HG03469 (cell line): Measurements from ENCODE around the gene MAGEA8.
"Not testable (repeated sequence)": the region's sequence is repeated elsewhere in the genome, so short reads cannot be mapped to it uniquely, and the experiment has no call there.

ENCODE experiments used
- ATAC-seq: cut with Tn5 transposase; IDR thresholded peaks from one replicate; pipeline ENCODE4 v1.9.1; 2021; ENCODE audit warnings: mild to moderate bottlenecking, moderate library complexity, moderate number of reproducible peaks; ENCODE audit not compliant: unreplicated experiment

Gene MAGEA8

DNA sequence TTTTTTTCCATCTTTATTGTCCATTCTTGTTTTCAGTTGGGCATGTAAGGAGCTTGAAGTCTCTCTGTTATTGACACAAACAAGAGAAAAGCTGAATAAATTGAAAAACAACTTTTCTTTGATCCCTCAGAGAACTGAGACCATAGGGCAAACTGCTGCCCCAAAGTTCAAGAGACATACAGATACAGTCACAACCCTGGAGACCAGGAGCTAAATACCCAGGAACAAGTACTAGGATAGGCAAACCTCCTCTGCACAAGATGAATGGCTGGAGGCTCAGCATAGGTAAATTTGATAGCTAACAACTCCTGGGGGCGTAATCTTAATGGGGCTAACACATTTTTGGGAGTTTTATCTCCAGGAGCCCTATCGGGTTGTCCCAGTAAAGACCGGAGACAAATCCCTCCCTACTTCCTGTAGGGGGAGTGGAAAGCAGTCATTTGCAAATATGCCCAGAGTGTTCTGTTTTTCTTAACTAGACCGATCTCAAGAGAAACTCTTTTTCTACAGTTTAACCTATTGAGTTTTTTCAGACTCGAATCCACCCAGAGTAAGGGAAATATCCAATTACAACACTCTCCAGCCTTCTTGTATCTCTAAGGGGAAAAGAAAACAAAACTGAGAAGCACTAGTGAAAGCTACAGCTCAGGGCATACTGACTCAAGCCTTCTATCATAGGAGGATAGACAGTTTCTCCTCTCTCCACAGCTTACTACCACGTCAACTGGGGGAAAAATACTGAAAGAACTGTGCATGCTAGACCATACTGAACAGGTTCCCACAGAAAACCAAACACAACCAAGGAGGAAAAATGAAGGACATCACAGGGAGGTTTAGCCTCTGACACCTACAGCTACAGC, 23.1 kb downstream of the MAGEA8 start:
- peak; percentile 48 for ATAC-seq

DNA sequence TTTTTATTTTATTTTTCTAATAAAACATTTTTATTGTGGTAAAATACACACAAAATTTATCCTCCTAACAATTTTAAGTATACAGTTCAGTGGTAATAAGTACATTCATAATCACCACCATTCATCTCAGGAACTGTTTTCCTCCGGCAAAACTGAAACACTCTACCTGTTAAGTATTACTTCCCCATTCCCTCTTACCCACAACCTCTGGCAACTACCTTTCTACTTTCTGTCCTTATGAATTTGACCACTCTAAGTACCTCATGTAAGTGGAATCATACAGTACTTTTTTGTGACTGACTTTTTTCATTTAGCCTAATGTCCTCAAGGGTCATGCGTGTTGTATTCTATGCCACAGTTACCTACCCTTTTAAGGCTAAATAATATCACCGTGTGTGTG, 27.3 kb downstream of the MAGEA8 start:
- ATAC-seq = peak; percentile 82

DNA sequence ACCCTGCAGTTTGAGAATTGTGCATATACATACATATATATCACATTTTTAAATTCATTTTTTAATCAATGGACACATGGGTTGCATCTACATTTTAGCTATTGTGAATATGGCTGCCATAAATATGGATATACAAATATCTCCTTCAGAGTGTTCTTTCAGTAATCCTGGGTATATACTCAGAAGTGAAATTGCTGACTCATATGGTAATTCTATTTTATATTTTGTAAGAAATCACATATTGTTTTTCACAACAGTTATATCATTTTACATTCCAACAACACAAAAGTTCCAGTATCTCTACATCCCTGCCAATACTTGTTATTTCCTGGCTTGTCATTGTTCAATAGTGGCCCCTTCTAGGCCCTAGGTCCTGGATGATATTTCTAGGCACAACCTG, 27.7 kb downstream of the MAGEA8 start:
- no peak for ATAC-seq

DNA sequence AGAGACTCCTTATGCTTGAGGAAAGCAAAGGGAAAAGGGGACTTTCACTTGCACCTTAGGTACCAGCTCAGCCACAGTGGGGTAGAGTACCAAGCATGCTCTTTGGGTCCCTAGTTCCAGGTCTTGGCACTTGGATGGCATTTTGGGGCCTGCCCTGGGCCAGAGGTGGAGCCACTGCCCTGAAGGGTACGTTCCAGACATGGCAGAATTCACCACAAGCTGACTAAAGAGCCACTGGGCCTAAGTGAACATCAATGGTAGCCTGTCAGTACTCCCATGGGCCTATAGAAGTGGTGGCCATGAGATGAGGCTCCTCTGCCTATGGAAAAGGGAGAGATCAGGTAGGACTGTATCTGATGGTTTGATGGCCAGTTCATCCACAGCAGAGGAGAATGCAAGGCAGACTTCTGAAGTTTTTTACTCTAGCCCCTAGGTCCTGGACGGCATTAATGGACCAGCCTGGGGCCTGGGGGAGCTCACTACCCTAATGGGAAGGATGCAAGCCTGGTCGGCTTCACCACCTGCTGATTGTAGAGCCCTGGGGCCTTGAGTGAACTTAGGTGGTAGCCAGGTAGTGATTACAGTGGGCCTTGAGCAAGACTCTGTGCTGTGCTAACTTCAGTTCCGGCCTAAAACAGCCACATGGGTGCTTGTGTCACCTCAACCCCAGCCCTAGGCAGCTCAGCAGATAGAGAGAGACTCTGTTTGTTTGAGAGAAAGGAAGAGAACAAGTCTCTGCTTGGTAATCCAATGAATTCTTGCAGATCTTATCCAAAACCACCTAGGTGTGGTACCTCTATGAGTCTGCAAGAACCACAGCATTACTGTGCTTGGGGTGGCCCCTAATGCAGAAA, 28.6 kb downstream of the MAGEA8 start:
- ATAC-seq = no peak

DNA sequence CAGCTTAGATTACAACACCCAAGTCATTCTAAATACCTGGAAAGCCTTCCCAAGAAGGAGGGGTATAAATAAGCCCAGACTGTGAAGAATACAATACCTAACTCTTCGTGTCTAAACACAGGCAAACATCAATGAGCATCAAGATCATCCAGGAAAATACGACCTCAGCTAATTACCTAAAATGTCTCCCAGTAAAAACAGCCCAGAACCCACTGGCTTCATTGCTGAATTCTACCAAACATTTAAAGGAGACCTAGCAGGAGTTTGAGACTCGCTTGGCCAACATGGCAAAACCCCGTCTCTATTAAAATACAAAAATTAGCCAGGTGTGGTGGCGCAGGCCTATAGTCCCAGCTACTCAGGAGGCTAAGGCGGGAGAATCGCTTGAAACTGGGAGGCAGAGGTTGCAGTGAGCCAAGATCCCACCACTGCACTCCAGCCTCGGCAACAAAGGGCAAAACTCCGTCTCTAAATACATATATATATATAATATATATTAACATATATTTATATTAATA, 29.3 kb downstream of the MAGEA8 start:
- no peak for ATAC-seq

DNA sequence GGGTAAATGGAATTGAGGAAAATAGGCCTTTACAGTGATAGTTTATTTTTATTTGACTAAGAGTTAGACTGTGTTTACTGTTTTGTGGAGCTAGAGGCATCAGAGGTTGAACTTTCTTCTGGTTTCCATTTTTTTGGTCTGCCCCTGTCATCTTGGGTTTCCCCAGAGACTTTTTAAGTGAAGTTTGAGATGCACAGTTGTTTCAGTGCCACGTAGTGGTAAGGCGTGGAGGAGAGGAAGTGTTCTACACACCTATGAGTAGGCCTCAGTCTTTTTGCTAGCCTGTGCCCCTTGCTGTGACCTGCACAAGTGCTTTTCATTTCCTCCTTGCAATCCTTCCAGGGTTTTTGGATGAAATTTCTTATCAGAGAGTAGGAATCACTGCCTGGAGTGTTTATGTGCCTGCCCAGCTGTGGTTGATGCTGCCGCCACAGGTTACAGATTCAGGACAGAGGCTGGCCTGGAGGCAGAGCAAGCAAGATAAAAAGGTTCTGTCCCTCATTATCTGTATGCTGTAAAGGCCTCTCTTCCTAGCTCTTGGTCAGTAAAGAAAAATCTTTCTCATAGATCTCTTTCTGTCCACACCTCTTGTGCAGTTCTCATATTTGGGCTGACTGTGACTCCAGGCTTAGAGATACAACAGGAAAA, 35.9 kb downstream of the MAGEA8 start:
- ATAC-seq = peak; percentile 80

DNA sequence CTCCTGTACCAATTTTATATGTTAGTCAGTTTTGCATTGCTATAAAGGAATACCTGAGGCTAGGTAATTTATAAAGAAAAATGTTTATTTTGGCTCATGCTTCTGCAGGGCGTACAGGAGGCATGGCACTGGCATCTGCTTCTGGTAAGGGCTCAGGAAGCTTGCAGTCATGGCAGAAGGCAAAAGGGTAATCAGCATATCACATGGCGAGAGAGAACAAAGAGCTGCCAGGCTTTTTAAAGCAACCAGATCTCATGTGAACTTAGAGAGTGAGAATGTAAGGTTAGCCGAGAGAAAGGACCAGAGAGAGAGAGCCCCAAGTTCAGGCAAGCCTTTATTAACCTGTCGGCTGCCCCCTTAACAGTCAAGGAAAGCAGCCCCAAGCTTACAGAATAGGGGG, 42.9 kb downstream of the MAGEA8 start:
- not testable (repeated sequence) for ATAC-seq

DNA sequence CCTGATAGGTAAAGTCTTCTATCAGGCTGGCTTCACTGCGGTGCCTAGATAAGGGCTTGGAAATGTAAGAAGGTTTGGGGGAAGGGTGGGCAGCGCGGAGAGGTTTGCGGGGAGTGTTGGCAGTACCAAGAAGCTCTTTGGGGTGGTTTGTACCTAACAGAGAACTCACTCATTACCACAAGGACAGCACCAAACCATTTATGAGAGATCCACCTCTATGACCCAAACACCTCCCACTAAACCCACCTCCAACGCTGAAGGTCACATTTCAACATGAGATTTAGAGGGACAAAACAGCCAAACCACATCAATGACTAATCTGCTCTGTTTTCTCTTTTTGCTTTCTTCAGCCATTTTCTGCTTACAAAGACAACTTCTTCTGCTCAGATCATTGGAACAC, 43.5 kb downstream of the MAGEA8 start:
- not testable (repeated sequence) for ATAC-seq

DNA sequence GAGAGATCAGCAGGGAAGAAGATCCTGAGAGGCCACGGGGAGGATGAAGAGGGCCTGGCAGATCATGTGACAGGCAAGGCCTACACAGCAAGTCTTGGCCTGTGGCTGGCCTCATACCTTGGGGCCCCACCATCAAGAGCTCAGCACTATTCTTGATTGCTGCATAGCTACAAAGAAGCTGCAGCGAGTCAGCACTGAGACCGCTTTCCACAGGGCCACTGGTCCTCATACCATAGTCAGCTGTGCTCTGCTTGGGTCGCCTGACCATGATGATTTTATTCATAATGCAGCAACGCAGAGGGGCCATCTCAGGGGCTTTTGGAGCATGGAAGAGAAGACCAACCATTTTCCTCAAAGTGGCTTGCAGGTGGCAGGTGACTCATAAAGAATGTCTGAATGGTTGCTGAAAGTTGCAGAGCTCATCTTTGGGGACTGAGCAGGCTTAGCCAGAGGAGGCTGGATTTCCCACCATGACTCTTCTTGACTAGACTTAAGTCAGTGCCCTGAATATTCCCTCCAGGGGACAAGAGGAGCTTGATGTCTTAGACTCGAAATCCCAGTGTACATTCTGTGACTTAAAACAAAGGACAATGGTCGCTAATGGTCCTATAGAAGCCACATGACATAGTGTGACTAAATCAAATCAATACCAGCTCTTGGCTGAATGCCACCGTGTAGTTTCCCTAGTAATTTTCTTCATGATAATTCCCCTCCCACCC, 46.4 kb downstream of the MAGEA8 start:
- not testable (repeated sequence) for ATAC-seq

DNA sequence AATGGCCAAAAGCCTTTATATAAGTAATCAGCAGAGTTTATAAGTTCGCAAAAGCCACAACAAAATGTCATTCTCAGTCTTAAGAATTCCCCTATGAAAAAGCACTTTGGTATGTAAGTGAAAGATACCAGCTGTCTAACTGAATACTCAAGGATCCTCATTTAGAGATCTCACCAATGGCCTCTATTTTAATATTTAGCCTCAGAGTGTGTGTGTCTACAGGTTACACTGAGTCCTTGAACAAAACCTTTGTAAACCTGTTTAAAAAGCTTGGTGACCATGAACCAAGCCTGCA, 46.9 kb downstream of the MAGEA8 start:
- not testable (repeated sequence) for ATAC-seq

DNA sequence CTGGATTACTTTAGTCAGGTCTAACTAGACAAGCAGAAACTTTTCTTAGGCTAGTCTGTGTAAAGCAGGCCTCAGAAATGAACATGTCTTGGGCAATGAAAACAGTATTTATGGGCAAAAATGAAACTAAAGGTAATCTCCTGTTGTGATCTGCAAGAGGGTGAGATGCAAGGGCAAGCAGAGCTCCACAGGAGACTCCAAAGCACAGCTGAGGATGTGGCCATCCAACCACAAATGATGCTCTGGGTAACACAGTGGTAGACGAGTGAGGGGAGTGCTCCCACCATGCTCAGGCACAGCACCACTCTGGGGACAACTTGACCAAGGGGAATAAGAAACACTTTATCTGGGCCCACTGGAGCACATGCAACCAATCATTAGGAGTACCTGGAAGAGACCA, 47.7 kb downstream of the MAGEA8 start:
- not testable (repeated sequence) for ATAC-seq

DNA sequence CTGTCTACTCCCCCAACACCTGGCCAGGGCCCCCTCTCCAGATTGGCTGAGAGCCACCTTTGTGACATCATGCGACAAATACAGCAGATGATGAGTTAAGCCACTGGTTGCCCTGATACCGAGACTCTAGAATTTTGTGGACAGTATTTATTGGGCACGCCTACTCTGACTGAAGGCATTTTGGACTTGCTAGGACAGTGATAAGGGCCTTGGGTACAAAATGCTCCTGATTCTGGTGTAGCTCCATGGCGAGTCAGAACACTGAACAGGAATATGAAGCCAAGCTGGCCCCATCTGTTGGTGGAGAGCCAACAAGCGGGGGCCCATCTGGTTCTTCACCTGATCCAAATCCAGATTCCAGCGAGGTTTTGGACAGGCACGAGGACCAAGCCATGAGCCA, 48.4 kb downstream of the MAGEA8 start, which contains the start of gene HSFX4:
HSFX4 (plus strand) TSS at position 174 of the 400 bp plus-strand sequence; CDS start at position 246, 72 bp downstream.
- not testable (repeated sequence) for ATAC-seq

DNA sequence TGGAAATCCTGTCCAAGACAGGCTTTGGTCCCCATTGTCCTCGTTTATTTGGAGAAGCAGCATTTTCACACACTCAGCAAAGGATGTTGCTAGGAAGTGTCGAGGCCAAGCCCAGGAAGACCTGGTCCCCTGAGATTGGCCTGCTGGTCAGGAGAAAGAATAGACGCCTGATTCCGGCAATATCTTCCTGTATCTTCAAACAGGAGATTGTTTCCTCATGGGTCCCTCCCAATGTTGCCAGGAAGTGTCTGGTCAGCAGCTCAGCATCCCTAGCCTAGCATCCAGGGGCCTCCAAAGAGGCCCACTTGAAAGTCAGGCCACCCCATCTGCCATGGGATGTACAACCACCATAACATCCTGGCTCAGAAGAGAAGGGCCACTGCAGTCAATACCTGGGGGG, 50.4 kb downstream of the MAGEA8 start:
- ATAC-seq = not testable (repeated sequence)

DNA sequence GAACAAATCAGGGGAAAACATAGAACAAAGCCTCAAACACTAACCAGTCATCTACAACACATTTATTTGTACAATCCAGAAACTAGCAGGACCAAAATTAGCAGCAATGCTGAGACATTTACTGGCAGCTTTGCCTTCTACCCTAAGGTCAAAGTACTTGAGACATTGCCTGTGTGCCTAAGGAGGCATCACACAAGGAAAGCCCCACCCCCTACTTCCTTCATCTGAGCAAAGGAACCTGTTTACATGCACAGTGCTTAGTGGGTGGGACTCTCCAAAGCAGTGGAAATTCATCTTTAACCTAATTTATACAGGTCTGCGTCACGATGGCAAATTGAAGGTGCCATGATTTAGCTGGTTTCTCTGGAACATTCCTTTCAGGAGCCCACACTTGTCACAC, 51.2 kb downstream of the MAGEA8 start:
- ATAC-seq = not testable (repeated sequence)

DNA sequence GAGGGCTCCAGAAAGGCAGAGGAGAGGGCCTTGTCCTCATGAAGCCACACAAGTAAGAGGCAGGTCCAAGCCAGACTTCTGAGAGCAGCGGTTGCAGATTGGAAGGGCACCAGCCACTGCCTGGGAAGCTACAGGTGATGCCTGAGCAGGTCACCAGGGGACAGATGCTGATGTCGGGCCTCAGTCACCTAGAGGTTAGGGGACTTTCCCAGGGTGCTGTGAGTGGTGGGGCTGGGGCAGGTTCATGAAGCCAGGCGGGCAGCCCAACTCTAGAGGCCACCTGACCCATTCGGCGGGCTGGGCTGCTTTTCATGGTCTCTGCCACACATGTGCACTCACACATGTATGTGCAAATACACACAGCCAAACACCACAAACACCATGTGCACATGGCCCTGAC, 52.0 kb downstream of the MAGEA8 start:
- not testable (repeated sequence) for ATAC-seq

DNA sequence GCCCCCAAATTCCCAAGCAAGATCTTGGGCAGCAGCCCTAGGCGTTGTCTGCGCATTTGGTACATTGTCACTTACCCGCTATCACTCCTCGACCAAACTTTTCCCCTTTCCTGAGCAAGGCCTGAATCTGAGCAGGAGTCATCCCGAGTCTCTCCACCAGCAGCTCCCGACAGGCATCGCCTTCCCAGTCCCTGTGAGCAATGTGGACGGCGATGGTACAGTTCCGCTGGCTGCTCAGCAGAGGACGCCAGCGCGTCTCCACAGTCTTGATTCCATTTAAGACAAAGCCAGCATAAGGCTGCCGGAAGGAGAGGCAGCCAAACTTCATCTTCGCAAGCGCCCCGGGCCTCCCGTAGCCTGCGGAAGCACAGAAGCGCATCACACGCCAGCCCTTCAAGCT, 52.6 kb downstream of the MAGEA8 start:
- ATAC-seq = not testable (repeated sequence)
